Measurements from ENCODE around the gene NRG3.

Gene NRG3

GRCh38 chr10:82515256-82515655 lies 640.3 kb downstream of the NRG3 start:
- DNase-seq, result no peak

DNA sequence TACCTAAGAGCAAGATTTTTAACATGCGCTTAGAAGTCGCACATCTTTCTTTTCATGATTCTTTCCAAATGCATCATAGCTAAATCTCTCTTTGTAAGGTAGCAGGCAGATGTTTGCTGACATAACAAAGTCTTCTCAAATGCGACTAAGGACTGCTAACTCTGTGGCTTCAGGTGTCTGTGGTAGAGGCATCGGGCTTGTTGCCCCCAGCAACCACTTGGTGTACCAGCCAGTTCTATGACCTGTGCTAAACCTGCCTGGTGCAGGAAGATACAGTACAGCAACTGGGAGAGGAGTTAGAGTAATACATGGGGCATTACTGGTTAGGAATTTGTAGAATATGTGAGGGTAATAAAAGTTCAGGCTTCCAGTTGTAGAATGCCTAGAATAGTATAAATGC lies 654.1 kb downstream of the NRG3 start:
- no peak for DNase-seq

DNA sequence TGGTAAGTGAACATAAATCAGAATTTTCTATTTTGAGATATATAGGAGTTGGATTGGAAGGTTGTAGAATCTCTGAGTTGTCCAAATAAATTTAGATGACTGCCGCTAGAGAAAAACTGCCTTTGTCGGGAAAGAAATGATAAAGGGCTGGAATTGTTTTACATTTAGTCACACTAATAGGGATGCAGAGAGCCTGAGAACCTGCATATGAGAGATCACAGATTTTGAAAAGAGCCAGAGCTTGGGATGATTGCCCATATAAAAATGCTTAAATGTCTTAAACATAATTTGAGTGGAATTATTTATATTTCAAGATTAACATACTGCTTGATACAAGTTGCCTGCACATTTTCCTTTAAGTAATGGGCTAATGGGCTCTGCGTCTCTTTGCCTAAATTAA lies 660.5 kb downstream of the NRG3 start:
- DNase-seq, result no peak

- no peak for DNase-seq
Measured at GRCh38 chr10:82536668-82537067, 661.7 kb downstream of the NRG3 start.

- no peak for DNase-seq
Measured at GRCh38 chr10:82538272-82538671, 663.3 kb downstream of the NRG3 start.

- DNase-seq, result no peak
Measured at GRCh38 chr10:82543631-82544030, 668.6 kb downstream of the NRG3 start.

DNA sequence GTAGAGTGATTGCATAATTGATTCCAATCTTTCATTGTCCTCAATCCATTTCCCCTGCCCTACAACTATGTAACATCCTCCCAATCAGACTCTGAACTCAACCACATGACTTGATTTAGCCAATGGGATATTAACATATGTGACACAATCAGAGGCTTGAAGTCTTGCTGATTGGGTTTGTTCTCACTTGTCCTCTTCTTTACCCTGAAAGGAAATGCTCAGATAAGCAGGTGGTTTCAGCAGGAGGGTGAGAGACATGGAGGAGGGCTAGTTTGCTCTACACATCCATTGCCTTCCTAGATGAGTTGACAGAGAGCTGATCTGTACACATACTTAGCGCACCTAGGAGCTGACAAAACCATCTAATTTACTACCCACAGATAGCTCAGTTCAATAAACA lies 669.4 kb downstream of the NRG3 start:
- no peak for DNase-seq

DNA sequence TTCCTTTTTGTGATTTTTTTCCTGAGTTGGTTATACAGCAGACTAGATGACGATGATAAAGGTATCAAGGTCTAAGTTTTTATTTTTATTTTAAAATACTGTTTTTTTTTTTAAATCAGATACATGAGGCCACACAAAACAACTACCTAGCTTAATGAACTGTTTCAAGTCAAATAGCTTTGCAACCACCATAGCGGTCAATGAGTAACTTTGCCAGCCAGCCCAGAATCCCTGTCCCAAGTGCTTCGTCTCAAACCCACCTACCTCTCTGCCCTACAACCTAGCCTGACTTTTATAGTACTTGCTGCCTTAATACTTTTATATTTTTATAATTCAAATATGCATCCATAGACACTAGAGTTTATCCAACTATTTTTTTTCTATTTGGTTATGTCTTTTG lies 676.5 kb downstream of the NRG3 start:
- no peak for DNase-seq

- DNase-seq, result no peak
Measured at GRCh38 chr10:82552267-82552666, 677.3 kb downstream of the NRG3 start.

DNA sequence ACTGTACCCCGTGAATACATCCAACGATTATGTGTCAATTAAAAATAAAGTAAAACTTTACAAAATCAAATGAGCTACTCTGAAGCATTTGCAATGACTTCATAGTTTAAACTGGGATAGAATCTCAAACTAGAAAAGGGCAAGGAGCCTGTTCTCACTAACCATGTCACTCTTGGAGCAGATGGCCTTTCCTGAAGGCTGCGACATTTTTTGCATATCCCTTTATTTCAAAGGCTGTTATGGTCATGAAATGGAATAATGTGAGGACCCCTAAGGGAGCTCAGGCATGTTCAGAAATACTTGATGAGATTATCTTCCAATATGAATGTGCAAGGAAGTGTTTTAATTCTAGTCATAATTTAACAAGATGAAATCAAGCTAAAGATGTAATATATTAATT lies 679.4 kb downstream of the NRG3 start:
- no peak for DNase-seq

DNA sequence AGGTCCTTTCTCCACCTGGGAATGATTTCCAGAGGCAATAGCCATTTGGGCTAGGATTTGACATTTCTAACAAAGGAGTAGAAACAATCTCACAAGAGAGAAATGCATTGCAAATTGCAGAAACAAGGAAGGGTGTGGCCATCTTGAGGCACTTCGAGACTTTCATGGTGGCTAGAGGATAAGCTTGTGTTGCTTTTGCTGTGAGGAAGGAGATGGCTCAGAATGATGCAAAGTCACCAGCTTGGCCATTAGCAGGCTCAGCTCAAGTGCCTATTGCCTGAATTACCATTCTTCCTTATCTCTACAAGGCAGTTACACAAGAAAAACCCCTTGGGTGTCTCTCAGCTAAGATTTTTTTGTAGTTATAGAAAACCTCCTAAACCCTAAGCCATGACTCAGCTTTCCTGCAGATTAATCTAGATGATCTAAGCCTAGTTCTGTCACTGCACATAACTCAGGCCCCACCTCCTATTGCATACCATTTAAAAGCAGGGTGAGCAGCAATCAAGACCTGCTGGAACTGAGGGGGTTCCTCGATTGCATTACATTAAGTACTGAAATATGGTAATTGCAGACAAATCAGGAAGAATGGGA lies 683.1 kb downstream of the NRG3 start:
- DNase-seq, result no peak

DNA sequence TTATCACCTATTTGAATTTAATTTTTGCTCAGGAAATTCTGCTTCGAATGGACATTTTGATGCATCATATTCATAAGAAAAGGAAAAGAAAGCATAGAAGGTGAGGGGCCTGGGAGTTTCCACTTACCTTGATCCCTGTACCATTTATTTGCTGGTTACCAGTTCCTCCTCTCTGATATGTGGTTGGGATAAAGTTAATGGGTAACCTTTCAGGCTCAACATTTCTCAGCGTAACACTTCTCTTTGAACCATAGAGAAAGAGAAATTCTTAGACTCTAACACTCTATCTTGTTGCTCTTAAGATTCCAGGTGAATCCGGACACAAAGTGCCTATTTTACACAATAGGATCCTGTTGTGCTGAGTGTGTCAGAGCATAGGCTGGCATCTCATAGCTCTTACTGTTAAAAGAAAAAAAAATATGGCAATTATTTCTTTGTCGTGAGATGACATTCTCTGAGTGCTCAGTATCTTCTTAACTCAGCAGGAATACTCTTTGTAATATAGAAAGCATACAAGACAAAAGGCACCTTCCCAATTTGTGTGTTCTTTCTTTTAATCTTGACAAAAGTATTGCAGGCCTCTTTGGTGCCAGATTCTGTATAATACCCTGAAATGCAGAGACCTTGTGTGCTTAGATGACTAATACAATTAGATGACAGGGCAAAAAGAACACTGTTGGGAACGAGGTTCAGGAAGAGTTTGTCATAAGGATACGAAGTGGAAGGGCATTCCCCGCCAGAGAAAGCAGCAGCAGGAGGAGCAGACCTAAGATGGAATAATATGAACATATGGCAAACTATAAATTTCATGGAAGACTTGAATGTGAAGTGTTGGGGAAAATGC lies 689.6 kb downstream of the NRG3 start:
- no peak for DNase-seq

GRCh38 chr10:82565197-82565575 lies 690.2 kb downstream of the NRG3 start:
- no peak for DNase-seq

DNA sequence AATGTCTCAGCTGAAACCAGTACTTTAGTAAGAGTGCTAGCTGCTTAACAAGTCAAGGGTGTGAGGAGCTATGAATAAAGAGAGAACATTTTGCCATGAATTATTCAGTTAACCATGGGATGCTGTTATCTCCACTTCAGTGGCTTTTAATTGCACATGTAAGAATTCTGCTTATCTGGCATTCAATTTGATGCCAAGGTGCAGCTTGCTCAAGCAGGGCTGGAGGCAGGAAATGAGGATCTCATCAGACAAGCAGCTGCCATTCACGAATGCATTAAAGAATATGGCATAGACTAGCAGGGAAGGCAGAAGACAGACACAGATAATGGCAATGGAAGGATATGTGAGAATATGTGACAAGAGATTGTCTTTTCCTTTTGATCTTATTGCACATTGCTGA lies 697.8 kb downstream of the NRG3 start:
- DNase-seq, result no peak

- no peak for DNase-seq
Measured at GRCh38 chr10:82574081-82574480, 699.1 kb downstream of the NRG3 start.

DNA sequence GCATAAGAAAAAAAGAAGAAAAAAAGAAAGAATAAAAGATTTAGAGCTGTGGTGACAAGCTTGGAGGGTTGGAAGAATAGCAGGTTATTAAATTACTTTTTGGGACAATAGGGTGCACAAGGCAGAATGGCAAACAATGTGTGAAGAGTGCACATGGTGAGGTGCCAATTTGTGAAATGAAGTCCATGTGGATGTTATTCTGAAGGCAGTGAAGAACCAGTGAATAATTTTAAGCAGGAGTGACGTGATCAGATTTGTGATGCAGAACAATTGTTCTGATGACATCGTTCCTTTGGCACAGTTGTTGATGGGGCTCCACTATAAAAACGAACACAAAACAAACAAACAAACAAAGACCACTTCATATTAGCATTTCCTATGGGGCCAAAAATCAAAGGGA lies 700.3 kb downstream of the NRG3 start:
- no peak for DNase-seq

GRCh38 chr10:82576093-82576492 lies 701.1 kb downstream of the NRG3 start:
- no peak for DNase-seq

GRCh38 chr10:82581940-82582339 lies 706.9 kb downstream of the NRG3 start:
- no peak for DNase-seq

DNA sequence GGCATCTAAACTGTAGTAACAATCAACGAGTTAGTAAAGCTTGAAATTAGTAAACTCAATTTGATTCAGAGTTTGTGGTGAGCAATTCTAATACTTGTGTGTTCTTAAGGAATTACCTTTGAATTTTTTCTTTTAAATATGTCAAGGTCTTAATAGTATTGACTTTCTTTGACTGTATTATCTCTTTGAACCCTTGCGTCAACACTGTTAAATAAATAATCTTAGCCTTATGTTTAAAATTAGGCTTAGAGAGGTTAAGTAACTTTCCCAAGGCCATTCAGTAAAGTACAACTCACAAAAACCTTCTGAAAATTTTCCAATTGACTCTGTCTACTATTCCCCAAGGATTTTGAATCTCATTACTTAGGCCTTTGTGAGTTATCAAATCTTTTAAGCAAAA lies 716.4 kb downstream of the NRG3 start:
- no peak for DNase-seq

- DNase-seq, result no peak
Measured at GRCh38 chr10:82597840-82598239, 722.8 kb downstream of the NRG3 start.

DNA sequence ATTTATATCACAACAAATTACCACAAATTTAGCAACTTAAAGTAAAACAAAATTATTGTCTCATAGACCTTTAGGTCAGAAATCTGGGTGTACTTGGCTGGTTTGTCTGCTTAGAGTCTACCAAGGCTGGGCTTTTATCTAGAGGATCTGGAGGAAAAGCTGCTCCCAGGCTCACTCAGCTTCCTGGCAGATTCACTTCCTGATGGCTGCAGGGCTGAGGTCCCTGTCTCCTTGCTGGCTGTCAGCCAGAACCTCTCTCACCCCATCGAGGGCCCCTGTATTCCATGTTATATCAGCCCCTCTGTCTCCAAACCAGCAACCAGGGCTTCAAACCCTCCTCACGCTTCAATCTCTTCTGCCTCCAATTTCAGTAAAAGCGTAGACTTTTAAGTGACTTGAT lies 734.9 kb downstream of the NRG3 start:
- DNase-seq, result no peak

DNA sequence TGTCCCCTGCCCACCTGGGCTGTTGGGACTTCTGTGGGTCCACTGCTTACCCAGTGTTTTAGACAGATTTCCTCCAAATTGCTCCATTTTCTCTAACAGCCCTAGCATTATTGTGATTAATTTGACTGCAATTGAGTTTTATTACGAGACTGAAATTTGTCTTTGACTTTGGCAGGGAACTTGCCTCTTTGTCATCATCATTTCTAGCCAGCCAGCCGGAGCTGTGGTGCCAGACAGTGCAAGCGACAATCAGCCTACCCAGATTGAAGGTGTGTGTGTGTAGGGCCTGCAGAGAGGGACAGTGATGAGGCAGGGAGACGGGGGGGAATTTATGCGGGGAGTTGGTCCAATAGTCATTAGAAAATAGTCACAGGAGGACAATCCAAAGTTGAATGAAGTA lies 743.0 kb downstream of the NRG3 start:
- no peak for DNase-seq

GRCh38 chr10:82621680-82622079 lies 746.7 kb downstream of the NRG3 start:
- no peak for DNase-seq

DNA sequence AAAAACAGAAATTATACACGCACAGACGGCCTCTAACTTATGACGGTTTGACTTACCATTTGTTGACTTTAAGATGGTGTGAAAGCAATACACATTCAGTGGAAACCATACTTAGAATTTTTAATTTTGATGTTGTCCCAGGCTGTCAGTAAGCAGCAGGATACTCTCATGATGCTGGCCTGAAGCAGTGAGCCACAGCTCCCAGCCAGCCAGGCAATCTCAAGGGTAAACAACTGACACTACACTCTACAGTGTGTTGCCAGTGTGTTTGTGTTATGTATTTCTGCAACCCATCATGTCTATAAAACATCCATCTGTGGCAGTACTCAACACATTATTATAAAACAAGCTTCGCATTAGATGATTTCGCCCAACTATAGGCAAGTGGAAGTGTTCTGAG lies 747.5 kb downstream of the NRG3 start:
- no peak for DNase-seq
